Muscle of arm (tissue), 12 donors: ENCODE data around the gene TRMT1. TPM values are rescaled to one million over a fixed set of nuclear protein-coding genes. Genes with fewer than 3 reads are reported as not detected.

ENCODE experiments used
- DNase-seq: peaks from one replicate; pipeline ENCODE4 v3.0.0-alpha.2; 2013
- polyA plus RNA-seq, 12 donors: library from polyadenylated mRNA; unstranded; fragments of 120-200 nt; gene quantifications; one replicate each; pipeline ENCODE4 v1.2.1, GENCODE V29; 2013; ENCODE audit not compliant: insufficient read length in 12 of 12

Gene TRMT1
- polyA plus RNA-seq, 12 donors: 21.0 to 41.7 (median 23.9) TPM; not detected in 1

DNA sequence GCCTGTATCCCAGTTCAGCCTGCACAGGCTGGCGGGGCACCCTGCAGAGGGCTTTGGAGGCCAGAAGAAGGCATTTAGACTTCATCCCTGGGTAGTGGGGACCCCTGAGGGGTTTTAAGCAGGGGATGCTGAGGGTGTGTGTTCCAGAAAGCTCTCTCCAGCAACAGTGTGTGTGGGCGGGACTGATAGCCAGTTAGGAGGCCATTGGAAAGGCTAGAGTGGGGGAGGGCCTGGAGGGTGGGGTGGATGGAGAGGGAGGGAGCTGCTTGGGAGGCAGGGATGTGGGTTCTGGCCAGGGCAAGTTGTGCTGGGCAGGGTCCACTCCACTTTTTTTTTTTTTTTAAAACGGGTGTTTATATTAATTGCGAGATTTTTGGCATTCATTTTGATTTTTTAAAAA is 42.2 kb downstream of the TRMT1 start:
- no peak for DNase-seq

DNA sequence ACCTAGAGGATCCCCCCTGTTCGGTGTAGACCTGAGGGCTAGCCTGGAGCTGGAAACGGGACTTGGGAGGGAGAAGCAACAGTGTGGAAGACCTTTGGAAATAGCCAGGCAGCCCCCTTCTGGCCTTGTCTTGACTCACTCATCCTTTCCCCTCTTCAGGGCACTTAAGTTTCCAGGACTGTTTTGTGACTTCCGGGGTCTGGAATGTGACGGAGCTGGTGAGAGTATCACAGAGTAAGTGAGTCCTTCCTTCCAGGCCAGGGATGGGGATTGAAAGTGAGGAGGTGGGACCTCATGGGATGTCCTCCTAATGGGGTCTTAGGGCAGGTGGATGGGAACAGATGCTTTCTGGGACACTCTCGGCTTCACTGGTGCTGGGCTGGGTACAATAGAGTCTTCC is 43.3 kb downstream of the TRMT1 start:
- no peak for DNase-seq

DNA sequence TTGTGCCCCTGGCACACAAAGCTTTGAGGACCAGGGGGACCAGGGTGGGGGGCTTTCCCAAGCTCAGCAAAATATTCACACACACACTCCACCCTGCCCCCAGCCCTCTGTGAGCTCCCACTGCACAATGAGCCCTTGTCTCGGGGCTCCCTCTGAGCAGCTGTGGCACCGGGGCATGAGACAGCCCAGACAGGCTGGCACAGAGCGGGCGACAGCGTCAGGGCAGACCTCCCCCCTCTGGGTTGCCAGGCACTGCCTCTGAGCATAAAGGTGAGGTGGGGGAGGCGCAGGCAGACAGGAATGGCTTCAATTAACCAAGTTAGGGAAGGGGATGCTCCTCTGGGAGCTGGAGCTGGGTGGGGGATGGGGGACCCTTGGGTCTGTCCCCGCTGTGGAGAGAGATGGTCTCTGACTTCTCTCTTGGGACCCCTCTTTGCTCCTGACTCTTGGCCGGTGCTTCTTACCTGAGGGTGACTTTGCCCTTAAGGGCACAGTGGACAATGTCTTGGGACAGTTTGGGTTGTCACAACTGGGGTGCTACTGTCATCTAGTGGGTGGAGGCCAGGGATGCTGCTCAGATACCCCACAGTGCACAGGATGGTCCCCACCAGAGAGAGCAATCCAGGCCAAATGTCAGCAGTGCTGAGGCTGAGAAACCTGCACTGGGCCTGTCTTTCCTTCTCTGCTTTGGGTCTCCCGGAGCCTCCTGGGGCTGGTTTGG is 44.2 kb downstream of the TRMT1 start:
- DNase-seq: no peak

DNA sequence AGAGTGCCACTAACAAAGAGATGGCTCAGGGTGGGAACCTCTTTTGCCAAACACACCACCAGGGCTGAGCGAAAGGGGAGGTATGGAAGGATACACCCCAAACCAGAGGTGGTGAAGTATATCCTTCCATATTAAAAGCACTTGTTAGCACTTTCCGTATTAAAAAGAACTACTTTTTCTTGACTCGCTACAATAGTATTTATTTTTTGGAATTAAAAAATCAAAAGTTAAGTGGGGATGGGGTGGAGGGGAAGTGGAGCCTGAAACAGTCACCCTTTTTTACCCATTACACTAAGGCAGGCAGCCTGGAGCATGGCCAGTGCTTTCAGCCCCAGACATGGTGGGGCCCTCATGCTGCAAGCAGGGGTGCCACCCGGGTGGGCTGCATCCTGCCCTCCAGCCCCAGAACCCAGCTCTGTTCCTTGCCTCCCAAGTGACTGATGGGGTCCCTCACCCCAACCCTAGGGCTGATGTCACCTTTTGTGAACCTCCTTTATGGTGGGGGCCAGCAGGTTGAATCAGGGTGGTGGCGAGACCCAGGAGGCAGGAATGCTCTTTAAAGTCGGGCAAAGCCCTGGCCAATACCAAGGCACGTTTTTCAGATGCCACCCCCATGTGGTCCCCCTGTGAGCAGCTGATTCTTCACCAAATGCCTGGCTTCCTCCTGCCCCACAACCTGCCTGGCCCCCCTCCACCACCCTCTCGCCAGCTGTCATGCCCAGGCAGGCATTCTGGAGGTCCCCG is 44.9 kb downstream of the TRMT1 start:
- DNase-seq: no peak

DNA sequence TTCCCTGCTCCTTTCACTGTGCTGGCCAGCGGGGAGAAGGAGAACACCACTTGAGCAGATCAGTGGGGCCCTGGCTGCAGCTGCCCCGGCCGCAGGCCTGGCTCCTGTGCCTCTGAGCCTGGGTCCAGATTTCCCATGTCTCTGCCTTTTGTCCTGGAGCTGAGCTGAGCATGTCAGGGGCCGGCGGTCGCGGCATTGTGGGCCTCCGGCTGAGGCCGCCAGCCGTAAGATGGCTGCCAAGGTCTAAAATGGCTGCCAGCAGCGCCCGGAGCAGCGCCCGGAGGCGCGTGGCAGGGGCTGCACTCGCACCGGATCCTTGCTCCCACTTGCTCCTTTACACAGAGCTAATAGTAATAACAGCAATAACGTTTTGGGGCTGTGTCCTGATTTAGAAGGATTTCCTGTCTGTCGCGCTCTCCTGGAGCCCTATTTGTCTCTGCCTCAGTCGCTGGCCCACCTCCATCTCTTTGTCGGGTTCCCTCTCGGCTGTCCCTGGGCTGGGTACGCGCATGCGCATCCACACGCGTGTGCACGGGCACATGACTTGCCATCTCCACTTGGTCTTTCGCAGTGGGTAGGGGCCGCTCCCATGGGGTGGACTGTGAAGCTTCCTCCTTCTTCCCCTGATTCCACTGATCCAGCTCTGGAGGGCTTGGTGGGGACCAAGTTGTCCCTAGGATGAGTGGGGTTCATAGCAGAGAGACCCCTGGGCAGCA is 46.0 kb downstream of the TRMT1 start:
- no peak for DNase-seq

DNA sequence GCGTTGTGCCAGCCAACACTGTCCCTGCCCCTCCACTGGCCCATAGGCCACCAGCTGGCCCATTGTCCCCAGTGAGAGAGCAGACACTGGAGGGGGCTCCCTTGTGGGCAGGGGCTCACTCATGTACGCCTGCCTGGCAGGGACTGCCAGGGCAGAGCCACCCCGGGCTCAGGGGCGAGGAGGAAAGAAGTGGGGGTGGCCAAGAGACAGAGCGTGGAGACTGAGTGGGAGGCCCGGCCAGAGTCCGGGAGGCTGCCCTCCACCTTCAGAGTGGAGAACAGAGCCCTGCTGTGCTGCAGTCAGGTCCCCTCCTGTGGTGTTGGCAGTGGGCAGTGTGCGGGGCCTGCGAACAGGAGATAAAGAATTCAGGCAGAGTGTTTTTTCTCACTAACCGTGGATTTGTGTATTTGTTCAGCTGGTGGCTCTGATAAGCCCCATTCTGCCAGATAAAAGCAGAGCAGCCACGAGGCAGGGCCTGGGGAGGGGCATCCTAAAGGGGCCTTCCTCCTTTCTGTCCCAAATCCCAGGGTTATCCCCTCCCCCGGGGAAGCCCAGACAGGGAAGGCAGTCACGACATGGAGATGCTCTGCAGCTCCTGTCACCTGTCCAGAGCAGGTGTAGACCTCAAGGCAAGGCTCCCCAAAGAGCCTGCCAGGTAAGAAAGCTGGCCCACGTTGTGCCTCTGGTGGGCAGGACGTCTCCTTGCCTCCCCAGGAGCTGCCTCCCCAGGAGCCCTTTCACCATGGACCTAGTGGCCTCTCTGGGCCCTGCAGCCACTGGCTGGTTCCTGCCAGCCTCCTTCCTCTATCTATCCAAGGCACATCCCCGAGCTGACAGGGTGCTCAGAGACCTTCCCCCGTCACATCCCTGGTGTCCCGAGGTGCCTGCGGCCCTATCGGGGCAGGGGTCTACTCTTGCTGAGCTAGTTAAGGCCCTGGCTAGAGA is 46.9 kb downstream of the TRMT1 start:
- no peak for DNase-seq

DNA sequence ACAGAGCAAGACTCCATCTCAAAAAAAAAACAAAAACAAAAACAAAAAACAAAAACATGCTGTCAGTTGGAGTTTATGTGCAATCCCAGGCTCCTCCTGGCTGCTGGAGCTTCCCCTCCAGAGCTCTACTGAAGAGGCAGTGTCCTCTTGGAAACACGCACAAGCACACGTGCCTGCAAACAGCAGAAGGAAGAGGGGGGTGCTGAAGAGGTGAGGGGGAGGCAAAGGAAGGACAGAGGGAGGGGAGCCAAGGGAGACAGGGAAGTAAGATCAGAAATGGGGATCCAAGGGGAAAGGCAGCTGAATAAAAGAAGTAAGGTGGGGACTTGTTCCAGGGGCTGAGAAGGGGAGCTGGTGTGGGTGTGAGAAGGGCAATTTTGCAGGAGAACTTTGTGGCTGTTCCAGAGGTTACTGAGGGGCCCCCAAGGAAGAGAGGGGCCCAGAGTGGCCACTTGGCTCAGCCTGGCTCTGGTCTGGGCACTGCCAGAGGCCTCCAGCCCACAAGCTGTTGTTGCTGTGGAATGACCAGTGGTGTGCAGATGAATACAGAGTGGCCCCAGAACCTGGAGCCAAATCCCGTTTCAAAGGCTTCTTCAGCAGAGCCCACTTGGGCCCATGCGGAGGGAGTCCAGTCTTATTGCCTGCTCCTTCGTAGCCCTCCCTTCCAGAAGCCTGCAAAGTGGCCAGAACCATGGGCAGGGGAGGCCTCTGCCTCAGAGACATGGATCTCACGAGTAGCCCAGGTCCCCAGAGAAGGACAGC is 48.3 kb downstream of the TRMT1 start:
- DNase-seq: no peak

DNA sequence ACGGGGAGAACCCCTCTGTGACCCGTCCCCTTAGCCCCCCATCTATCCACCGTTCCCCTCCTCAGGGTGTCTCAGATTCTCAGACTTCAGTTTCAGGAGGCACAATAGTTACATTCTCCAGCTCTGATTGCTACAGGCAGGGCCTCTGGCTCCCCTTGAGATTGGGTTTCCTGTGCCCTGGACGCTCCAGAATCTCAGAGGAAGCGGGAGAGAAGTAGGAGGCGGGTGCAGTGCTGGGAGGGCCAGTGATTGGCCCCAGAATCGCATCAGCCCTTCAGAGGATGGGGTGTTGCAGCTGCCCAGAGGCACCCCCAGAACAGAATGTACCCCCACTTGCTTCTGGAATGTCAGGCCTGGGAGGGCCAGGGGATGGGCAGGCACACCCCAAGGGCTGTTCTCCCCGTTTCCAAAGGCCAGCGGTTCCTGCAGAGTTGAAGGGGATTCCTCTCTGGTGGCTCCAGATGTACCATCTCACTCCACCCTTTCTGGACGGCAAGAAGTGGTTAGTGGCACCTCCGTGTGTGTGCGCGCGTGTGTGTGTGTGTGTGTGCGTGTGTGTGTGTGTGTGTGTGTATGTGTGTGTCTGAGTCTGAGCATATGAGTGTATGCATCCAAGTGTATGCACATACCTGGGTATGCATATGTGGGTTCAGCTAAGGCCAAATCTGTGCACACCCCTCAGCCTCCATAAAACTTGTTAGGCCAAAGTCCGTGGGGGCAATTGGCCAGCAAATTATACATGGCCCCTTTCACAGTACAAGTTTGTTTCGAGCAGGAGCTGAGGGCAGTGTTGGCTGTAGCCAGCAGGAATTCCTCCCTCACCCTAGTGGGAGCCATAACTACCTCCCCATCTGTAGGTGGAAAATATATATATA is 49.4 kb downstream of the TRMT1 start:
- no peak for DNase-seq

DNA sequence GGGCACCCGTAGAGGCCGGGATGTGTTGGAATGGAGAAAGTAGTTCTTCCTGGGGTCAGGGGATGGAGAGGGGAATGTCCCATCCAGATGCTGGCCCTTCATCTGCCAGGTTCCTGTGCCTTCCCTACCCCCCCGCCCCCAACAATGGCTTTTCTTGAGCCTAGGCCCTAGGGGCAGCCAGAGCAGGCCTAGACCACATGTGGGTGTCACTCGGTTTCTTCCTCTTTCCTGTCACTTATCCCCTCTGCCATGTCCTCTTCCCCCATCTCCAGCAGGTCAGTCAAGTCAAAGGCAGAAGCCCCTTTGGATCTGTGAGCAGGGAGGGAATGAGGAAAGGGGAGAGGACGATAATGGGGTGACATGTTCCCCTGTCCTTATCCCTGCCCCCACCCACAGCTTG is 50.3 kb downstream of the TRMT1 start:
- DNase-seq: no peak

DNA sequence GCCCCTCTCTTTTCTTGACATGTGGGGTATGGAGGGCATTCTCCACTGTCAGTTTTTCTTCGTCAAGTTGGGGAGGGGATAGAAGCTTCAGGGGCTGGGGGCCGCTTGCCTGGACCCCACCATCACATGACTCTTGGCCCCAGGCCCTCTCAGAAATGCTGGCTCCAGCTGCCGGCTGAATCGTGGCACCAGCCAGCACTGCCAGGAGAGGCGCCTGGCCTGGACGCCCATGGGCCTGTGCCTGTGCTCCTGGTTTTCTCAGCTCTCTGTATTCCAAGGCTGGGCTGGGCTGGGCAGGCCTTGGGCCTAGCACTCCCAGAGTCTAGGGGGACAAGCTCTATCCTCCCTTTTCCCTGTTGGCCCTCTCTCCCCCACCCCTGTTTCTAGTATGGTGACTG is 52.4 kb downstream of the TRMT1 start:
- no peak for DNase-seq

DNA sequence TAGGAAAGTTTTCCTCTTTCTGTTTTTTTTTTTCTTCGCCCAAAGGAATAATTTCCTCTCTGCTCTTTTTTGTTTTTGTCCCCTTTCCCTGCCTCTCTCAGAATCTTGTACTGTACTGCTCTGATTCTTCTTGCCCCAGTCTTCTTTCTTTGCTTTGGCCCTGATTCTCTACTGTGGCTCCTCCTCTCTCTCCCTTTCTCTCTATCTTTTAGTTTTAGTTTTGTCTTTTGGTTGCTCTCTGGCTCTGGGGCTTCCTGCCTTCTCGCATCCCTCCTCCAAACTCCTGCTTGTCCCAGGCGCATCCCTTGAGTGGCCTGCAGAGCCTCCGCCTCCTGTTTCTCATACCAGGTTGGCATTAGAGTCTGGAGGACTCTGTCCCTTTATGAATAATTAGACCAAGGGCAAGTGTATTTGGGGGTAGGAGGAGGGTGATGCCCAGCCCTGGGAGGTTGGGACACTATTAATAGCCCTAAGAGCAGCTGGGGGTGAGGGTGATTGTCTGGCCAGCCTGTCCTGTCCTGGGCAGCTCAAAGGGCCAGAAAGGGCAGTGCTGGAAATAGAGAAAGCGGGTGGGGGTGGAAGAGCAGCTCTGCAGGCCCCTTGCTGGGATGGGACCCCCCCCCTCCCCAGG is 53.0 kb downstream of the TRMT1 start:
- DNase-seq: no peak

DNA sequence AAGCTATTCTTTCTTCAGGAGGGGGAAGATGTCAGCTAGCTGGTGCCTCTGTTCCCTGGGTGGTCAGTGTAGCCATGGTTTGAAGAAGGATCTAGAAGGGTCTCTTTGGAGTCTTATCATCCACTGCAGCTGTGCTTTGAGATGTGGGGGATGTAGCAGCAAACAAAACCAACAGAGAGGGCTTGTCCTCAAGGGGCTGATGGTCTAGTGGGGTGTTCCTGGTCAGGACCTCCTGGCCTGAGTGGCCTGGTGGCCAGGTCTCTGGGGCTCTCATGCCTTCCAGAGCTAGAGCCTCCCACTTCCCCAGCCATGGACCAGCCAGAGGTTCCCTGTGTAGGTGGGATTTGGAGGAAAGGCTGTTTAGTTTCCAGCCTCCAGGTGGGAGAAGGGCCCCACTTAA is 54.2 kb downstream of the TRMT1 start:
- no peak for DNase-seq

DNA sequence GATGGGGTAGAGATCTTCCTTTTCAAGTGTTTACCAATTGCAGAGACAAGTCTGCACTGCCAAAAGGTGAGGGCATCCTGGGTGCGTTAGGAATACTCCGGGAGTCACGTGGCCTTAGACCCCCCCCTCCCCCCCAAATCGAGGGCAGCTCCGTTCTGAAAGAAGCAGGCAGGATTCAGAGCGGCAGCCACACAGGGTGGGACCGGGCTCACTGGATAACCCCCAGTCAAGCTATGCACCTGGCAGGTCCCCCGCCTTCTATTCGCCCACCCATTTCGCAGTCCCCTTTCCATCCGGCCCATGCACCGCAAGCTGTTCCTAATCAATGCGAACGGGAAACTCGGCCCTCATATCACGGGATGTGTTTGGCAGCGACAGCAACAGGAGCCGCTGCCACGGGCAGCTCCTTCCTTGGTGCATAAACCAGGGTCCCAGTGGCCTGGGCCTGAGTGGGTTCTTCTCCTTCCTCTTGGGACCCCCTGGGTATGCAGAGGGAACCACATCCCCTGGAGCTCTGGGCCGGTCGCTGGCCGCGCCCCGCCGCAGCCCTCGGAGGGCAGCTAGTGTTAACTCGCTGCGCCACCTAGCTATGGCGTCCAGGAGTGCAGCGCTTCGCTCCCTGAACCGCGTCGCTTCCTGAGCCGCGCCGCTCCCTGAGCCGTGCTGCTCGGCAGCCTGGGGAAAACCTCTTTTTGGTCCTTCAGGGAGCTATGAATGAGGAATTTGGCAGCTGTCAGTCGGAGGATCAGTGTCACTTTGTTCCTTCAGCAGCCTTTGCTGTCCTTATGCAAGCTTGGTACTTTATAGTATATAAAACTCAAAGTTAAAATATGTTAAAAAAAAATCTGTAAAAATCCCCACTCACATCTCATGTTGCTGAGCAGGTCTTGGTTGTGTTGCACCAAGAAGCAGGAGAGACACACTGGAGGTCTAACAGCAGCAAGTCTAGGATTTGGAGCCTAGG is 55.3 kb downstream of the TRMT1 start:
- peak; percentile 90 for DNase-seq

DNA sequence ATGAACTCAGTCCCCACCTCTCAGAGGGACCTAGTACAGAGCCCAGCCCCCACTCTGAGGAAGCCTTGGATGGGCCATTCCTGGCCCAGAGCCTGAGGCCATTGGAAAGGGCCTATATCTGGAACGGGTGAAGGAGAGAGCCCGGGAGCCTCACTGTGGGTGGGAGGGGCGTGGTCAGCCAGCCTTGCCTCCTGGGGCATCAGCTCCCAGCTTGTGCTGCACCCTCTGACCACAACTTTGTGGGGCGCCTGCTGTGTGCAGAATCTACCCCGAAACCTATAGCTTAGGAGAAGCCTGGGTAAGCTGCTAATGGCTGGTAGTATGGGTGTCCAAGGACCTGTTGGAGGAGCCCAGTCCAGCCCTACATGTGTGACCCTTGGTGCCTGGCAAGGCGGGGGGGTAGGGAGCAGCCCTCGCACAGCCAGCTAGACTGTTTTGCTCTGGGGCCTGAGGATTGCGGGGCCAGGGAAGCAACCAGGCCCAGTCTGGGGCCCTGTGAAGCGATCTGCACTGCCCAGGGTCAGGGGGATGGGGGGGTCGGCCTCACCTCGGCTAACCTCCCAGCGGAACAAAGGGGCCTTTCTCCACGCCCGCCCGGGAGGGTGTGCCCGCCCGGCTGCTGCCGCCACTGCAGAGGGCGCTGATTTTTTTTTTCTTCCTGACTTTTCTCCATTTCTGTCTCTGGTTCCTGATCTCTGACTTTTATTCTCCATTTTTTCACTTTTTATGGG is 56.1 kb downstream of the TRMT1 start:
- no peak for DNase-seq

DNA sequence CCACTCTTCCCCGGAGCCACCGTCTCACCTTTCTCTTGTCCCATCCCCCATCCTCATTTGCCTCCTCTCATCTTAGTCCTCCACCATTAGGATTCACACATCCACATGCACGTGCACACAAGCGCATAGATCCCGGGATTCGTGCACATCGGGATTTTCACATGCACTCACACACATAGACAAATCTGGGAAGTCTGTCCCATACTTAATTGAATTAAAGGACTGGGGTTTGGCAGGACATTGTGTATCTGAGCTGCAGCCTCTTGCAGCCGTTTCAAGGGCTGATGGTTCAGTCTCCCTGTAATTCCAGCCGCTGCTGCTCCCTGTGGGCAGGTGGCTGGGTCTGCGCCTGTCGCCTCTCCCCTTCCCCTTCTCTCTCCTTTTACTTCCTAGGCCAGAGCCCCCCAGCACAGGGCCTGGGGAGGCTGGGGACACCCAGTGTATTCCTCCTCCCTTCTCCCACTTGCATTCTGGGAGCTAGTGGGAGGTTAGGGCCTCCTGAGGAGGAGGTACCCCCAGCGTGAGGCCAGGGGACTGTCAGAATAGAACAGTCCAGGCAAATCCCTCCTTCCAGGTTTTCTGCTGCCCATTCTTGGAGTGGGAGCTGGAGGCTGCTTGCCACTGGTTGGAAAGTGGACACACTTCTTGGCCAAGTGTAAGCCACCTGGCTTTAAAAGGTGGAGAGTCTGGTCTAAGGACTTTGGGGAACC is 57.4 kb downstream of the TRMT1 start:
- DNase-seq: peak; percentile 70

DNA sequence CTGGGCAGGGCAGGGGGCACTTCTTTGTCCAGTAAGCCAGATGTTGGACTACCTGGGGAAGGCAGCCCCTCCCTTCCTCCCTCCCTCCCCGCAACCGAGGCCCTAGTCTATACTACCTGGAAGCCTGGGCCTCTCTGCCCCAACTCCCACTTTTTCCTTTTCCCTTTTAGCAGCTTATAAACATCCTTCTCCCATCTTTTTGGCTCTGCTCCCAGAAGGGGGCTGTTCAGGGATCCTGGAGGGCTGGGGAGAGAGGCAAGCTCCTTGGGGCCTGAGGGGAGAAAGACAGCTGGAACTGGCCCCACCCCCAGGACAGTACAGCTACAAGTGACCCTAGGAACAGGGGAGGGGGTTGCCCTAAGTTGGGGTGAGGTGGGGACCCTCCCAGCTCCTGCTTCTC is 58.8 kb downstream of the TRMT1 start:
- no peak for DNase-seq

DNA sequence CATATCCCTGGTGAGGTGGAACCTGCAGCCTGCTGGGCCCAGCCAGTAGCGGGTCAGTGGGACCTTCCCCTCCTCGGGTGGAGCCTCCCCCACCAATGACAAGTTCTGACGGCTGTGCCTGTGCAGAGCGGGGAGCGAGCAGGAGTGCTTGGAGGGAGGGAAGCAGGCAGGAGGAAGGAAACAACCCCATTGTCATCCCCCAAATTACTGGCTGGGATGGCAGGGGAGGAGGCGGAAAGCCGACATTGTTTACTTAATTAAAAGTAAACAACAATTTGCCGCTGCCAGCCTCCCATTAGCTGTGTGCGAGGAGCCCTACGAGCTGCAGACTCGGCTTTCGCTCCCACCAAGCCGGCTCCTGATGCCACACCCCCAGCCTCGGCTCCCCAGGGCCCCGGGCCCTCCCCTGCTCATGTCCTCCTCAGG is 59.4 kb downstream of the TRMT1 start:
- no peak for DNase-seq
